Measurements from ENCODE around the gene FAF1.

GRCh38 chr1:50656931-50657330 is 303.1 kb downstream of the FAF1 start:
- no peak for TF ChIP-seq CTCF (IDR thresholded peaks at IDR 0.05; ENCODE audit: low read depth, low read length, missing input control)
- no peak for TF ChIP-seq YY1 (IDR thresholded peaks at IDR 0.05)
- no peak for TF ChIP-seq MAX (IDR thresholded peaks at IDR 0.05)
- TF ChIP-seq ZBTB33 (IDR thresholded peaks at IDR 0.05) = no peak
- no peak for TF ChIP-seq TAF1 (conservative IDR thresholded peaks at IDR 0.05)

All from liver (tissue), 3 donors.